ENCODE results near the gene KRTAP12-3. TPM values are rescaled to one million over a fixed set of nuclear protein-coding genes. Genes with fewer than 3 reads are reported as not detected.
"Not testable (repeated sequence)": the region's sequence is repeated elsewhere in the genome, so short reads cannot be mapped to it uniquely, and the experiment has no call there.

KRTAP12-3 gene
- total RNA-seq, 2 donors from 2014 or later, result not detected

- no peak for DNase-seq
- Histone ChIP-seq H3K27ac (no peak overlapping the region), H3K27me3 (no peaks in the 10 kb centered on the region), H3K4me1 (no peaks in the 10 kb centered on the region), H3K9ac (ENCODE audit: low read depth in 2 of 2, low read length in 2 of 2) (no peak overlapping the region), H3K36me3 (no peaks in the 10 kb centered on the region), H3K9me3 (no peaks in the 10 kb centered on the region), H3K4me3 (no peak overlapping the region)
- intact Hi-C loops (cut with DNase I), result no loop called here
- TF ChIP-seq CTCF (IDR thresholded peaks at IDR 0.05), result no peak
Observed at GRCh38 chr21:44639331-44639655, 18.4 kb upstream of the KRTAP12-3 start.

DNA sequence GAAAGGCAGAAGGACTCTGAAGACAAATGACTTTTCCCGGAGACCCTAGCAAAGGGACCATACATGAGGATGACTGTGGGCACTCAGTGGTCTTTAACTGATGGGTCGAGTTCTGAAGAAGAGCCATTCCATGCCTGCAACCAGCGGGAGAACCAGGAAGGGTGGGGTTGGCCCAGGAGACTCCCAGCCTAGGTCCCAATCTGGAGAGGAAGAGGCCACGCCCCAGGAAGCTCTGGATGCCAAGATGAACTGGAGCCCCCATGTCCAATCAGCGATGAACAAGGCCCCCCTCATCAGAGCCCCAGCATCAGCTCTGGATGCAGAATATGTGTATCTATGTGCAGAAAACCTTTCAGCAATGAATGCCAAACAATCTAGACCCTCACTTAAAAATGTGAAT is 17.0 kb upstream of the KRTAP12-3 start:
- TF ChIP-seq CTCF (IDR thresholded peaks at IDR 0.05), result no peak
- Histone ChIP-seq H3K36me3 (no peaks in the 10 kb centered on the region), H3K27ac (no peak overlapping the region), H3K4me1 (no peaks in the 10 kb centered on the region), H3K4me3 (no peak overlapping the region), H3K9me3 (no peaks in the 10 kb centered on the region), H3K9ac (ENCODE audit: low read depth in 2 of 2, low read length in 2 of 2) (no peak overlapping the region), H3K27me3 (no peaks in the 10 kb centered on the region)
- DNase-seq, result no peak
- intact Hi-C loops (cut with DNase I), result no loop called here

DNA sequence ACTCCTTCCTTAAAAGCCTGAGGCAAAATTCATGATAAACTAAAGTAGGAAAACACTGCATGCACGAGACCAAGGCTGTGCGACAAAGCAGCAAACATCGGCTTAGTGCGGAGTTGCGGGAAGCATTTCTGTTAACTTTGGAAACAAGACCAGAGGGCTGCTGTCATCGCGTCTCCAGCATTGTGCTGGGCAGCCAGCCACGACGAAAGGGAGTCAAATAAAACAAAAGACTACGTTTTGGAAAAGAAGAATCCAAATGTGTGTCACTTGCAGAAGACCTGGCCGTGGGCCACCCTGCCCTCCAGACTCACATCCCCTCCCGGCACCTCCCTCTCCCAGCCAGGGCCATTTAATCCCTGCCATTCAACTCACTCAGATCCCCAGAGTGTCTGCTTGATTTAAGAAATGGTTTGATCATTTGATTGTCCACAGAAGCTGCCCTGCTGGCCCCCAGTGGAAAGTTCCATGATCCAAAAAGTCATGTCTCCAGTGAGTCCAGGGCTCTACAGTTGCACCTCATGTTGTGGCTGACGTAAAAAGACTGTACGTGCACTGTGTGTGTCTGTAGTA is 13.9 kb upstream of the KRTAP12-3 start:
- Histone ChIP-seq H3K9me3 (no peaks in the 10 kb centered on the region), H3K27ac (no peak overlapping the region), H3K4me1 (no peaks in the 10 kb centered on the region), H3K9ac (ENCODE audit: low read depth in 2 of 2, low read length in 2 of 2) (no peak overlapping the region), H3K4me3 (no peak overlapping the region), H3K36me3 (no peaks in the 10 kb centered on the region), H3K27me3 (no peaks in the 10 kb centered on the region)
- intact Hi-C loops (cut with DNase I), result no loop called here
- no peak for TF ChIP-seq CTCF (IDR thresholded peaks at IDR 0.05)
- DNase-seq, result no peak

DNA sequence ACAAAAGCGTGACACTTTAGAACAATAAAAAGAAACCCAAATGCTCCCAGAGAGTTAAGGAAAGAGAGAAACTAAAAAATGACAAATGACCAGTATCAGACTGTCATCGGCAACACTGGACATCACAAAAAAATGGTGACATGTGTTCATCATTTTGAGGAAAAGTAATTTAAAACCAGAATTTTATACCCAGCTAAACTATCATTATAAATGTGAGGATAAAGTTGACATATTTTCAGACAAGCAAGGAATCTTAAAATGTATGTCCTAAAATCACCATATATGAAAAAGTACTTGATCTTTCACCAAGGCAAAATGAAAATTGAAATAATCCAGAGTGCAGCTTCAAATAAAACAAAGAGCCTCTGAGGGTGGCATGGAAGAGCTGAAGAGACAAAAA is 12.9 kb upstream of the KRTAP12-3 start:
- intact Hi-C loops (cut with DNase I), result no loop called here
- Histone ChIP-seq H3K9me3 (no peaks in the 10 kb centered on the region), H3K4me1 (no peaks in the 10 kb centered on the region), H3K4me3 (no peak overlapping the region), H3K36me3 (no peaks in the 10 kb centered on the region), H3K27me3 (no peaks in the 10 kb centered on the region), H3K27ac (no peak overlapping the region), H3K9ac (ENCODE audit: low read depth in 2 of 2, low read length in 2 of 2) (no peak overlapping the region)
- no peak for TF ChIP-seq CTCF (IDR thresholded peaks at IDR 0.05)
- DNase-seq, result no peak

- H3K9me3 ChIP-seq; H3K4me3 ChIP-seq; H3K4me1 ChIP-seq; DNase-seq; intact Hi-C loops (cut with DNase I); H3K27ac ChIP-seq; H3K36me3 ChIP-seq; H3K9ac ChIP-seq (ENCODE audit: low read depth in 2 of 2, low read length in 2 of 2); H3K27me3 ChIP-seq: not testable (repeated sequence)
Observed at GRCh38 chr21:44646366-44647221, 11.1 kb upstream of the KRTAP12-3 start, which contains the start of gene KRTAP10-11. Gene KRTAP10-11 (plus strand): TSS chr21:44646414. CDS start chr21:44646459, 45 bp downstream.

DNA sequence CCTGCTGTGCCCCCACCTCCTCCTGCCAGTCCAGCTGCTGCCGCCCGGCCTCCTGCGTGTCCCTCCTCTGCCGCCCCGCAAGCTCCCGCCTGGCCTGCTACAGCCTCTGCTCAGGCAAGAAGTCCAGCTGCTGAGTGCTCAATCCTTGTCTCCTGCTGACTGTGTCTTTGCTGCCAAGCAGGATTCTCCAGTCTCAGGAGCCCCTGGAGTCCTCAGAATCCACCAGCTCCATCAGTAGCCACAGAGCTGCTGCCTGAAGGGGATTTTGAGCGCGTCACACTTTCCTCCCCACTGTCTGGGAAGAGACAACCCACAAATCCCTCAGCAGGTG is 10.5 kb upstream of the KRTAP12-3 start:
- H3K9me3 ChIP-seq, result no peaks in the 10 kb centered on the region
- intact Hi-C loops (cut with DNase I), result no loop called here
- H3K27me3 ChIP-seq, result no peaks in the 10 kb centered on the region
- H3K36me3 ChIP-seq, result no peaks in the 10 kb centered on the region
- no peaks in the 10 kb centered on the region for H3K4me1 ChIP-seq
- TF ChIP-seq CTCF (IDR thresholded peaks at IDR 0.05), result no peak
- H3K4me3 ChIP-seq, result no peak overlapping the region
- no peak overlapping the region for H3K27ac ChIP-seq
- H3K9ac ChIP-seq (ENCODE audit: low read depth in 2 of 2, low read length in 2 of 2), result no peak overlapping the region
- DNase-seq, result no peak
